Measurements from ENCODE around the gene DNMT3A. TPM values are rescaled to one million over a fixed set of nuclear protein-coding genes. Genes with fewer than 3 reads are reported as not detected.

DNMT3A gene
- total RNA-seq, 1 donor from 2014 or later, result 58.1 TPM

DNA sequence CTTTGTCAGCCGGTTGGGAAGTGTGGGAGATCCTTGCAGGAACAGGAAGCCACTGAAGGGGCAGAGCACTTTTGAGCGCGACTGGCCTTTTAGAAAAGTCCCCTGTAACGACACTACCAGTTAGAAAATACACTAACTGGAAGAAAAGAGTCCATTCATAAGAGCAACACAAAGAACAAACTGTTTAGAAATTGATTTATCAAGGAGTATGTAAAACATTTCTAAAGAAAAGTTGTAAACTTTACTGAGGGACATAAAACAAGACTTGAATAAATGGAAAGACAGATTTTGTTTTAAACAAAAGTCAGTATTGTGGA lies 143.6 kb downstream of the DNMT3A start:
- Mint-ChIP-seq H3K36me3 (ENCODE audit: low read depth, unreplicated experiment) (no peaks in the 10 kb centered on the region), H3K4me3 (ENCODE audit: unreplicated experiment) (no peak overlapping the region), H3K27ac (ENCODE audit: unreplicated experiment) (peak overlapping the region; percentile 88), H3K4me1 (ENCODE audit: low read depth, unreplicated experiment) (peaks cover 15% of the 10 kb centered on the region), H3K9me3 (ENCODE audit: unreplicated experiment) (no peaks in the 10 kb centered on the region), H3K27me3 (ENCODE audit: low read depth, unreplicated experiment) (peaks cover 2% of the 10 kb centered on the region)
- Histone ChIP-seq H3K4me1 (ENCODE audit: insufficient read depth, low read length) (no peaks in the 10 kb centered on the region), H3K36me3 (ENCODE audit: insufficient read depth, low read length) (no peaks in the 10 kb centered on the region), H4K20me1 (ENCODE audit: insufficient read depth, low read length) (no peaks in the 10 kb centered on the region), H2AFZ (ENCODE audit: low read depth, low read length) (peak overlapping the region; percentile 61), H3K9me3 (ENCODE audit: insufficient read depth, low read depth, low read length) (no peaks in the 10 kb centered on the region), H3K4me2 (ENCODE audit: low read length) (peak overlapping the region; percentile 38), H3K9ac (ENCODE audit: low read length) (no peak overlapping the region), H3K79me2 (ENCODE audit: insufficient read depth, low read length) (no peaks in the 10 kb centered on the region), H3K27ac (ENCODE audit: low read depth, low read length) (no peak overlapping the region), H3K4me3 (ENCODE audit: insufficient read depth, low read depth, low read length) (no peak overlapping the region), H3K27me3 (ENCODE audit: insufficient read depth, low read length) (no peaks in the 10 kb centered on the region)
- DNase-seq (ENCODE audit: low read depth) (no peak), FAIRE-seq (no peak)
- no peak for TF ChIP-seq EZH2 (IDR thresholded peaks at IDR 0.05; ENCODE audit: insufficient read depth, low read length)
- TF ChIP-seq CTCF (IDR thresholded peaks at IDR 0.05; ENCODE audit: insufficient read depth, low read depth, low read length), result no peak

- Histone ChIP-seq H3K9me3 (ENCODE audit: insufficient read depth, low read depth, low read length) (no peaks in the 10 kb centered on the region), H3K36me3 (ENCODE audit: insufficient read depth, low read length) (no peaks in the 10 kb centered on the region), H3K79me2 (ENCODE audit: insufficient read depth, low read length) (no peaks in the 10 kb centered on the region), H2AFZ (ENCODE audit: low read depth, low read length) (peak overlapping the region; percentile 61), H4K20me1 (ENCODE audit: insufficient read depth, low read length) (no peaks in the 10 kb centered on the region), H3K27me3 (ENCODE audit: insufficient read depth, low read length) (no peaks in the 10 kb centered on the region), H3K4me3 (ENCODE audit: insufficient read depth, low read depth, low read length) (no peak overlapping the region), H3K4me1 (ENCODE audit: insufficient read depth, low read length) (no peaks in the 10 kb centered on the region), H3K9ac (ENCODE audit: low read length) (no peak overlapping the region), H3K4me2 (ENCODE audit: low read length) (peak overlapping the region; percentile 38), H3K27ac (ENCODE audit: low read depth, low read length) (no peak overlapping the region)
- peak overlapping the region; percentile 88 for H3K27ac Mint-ChIP-seq (ENCODE audit: unreplicated experiment)
- H3K9me3 Mint-ChIP-seq (ENCODE audit: unreplicated experiment), result no peaks in the 10 kb centered on the region
- H3K36me3 Mint-ChIP-seq (ENCODE audit: low read depth, unreplicated experiment), result no peaks in the 10 kb centered on the region
- no peak for TF ChIP-seq EZH2 (IDR thresholded peaks at IDR 0.05; ENCODE audit: insufficient read depth, low read length)
- no peak for TF ChIP-seq CTCF (IDR thresholded peaks at IDR 0.05; ENCODE audit: insufficient read depth, low read depth, low read length)
- no peak for FAIRE-seq
- peaks cover 2% of the 10 kb centered on the region for H3K27me3 Mint-ChIP-seq (ENCODE audit: low read depth, unreplicated experiment)
- H3K4me1 Mint-ChIP-seq (ENCODE audit: low read depth, unreplicated experiment), result peaks cover 15% of the 10 kb centered on the region
- peak; percentile 47 for DNase-seq (ENCODE audit: low read depth)
- peak overlapping the region; percentile 37 for H3K4me3 Mint-ChIP-seq (ENCODE audit: unreplicated experiment)
Observed at GRCh38 chr2:25197336-25198208, 144.2 kb downstream of the DNMT3A start.

DNA sequence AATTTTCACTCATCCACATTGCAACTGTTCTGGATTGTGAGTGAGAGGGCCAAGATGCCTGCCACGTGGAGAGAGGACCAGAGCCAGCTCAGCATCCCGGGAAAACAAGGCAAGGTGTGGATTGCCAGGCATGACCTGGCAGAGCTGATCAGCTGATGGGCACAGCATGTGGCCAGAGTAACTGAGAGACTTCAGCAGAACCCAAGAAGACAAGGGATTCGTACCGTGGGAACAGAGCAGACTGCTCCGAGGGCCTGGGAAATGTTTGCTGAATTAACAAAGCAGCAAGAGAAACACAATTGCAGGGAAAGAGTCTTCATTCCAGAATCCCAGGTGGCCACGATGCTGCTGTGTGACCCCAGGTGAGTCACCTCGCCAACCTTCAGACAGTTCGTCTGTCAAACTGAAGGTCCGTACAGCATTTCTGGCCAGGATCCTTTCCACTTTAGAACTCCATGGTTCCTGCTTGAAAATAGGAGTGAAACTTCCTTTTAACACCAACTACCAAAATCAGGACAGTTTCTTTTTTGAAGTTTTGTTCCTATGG lies 147.1 kb downstream of the DNMT3A start:
- Mint-ChIP-seq H3K4me3 (ENCODE audit: unreplicated experiment) (no peak overlapping the region), H3K9me3 (ENCODE audit: unreplicated experiment) (no peaks in the 10 kb centered on the region), H3K27ac (ENCODE audit: unreplicated experiment) (no peak overlapping the region), H3K27me3 (ENCODE audit: low read depth, unreplicated experiment) (peaks cover 2% of the 10 kb centered on the region), H3K36me3 (ENCODE audit: low read depth, unreplicated experiment) (no peaks in the 10 kb centered on the region), H3K4me1 (ENCODE audit: low read depth, unreplicated experiment) (peaks cover 15% of the 10 kb centered on the region)
- no peaks in the 10 kb centered on the region for H3K4me1 ChIP-seq (ENCODE audit: insufficient read depth, low read length)
- H3K27ac ChIP-seq (ENCODE audit: low read depth, low read length), result no peak overlapping the region
- H3K79me2 ChIP-seq (ENCODE audit: insufficient read depth, low read length), result no peaks in the 10 kb centered on the region
- no peaks in the 10 kb centered on the region for H4K20me1 ChIP-seq (ENCODE audit: insufficient read depth, low read length)
- no peak overlapping the region for H3K9ac ChIP-seq (ENCODE audit: low read length)
- no peaks in the 10 kb centered on the region for H3K9me3 ChIP-seq (ENCODE audit: insufficient read depth, low read depth, low read length)
- TF ChIP-seq CTCF (IDR thresholded peaks at IDR 0.05; ENCODE audit: insufficient read depth, low read depth, low read length) (no peak), EZH2 (IDR thresholded peaks at IDR 0.05; ENCODE audit: insufficient read depth, low read length) (no peak)
- H3K27me3 ChIP-seq (ENCODE audit: insufficient read depth, low read length), result no peaks in the 10 kb centered on the region
- H3K36me3 ChIP-seq (ENCODE audit: insufficient read depth, low read length), result no peaks in the 10 kb centered on the region
- H3K4me2 ChIP-seq (ENCODE audit: low read length), result no peak overlapping the region
- FAIRE-seq (no peak), DNase-seq (ENCODE audit: low read depth) (no peak)
- no peak overlapping the region for H3K4me3 ChIP-seq (ENCODE audit: insufficient read depth, low read depth, low read length)
- H2AFZ ChIP-seq (ENCODE audit: low read depth, low read length), result no peak overlapping the region
